ENCODE results near the gene CDIPT. TPM values are rescaled to one million over a fixed set of nuclear protein-coding genes. Genes with fewer than 3 reads are reported as not detected.

Gene CDIPT
- total and polyA plus RNA-seq, 2 of the 13 experiments (the other 11 are each of a cell fraction or from before 2014, with no cell fraction given): 54.9 to 97.5 TPM

GRCh38 chr16:29815793-29816693 lies 47.0 kb downstream of the CDIPT start, which contains the start of gene PAGR1 (continued):
- TF ChIP-seq REL (CRISPR knock-in tag; conservative IDR thresholded peaks at IDR 0.05) (0 out of 2 replicates have a peak, but pooled peaks have one; percentile 22), HDAC6 (IDR thresholded peaks at IDR 0.05; ENCODE audit: low read depth, low read length) (no peak), PITX1 (CRISPR knock-in tag; IDR thresholded peaks at IDR 0.05) (no peak; the same call in none of the 2 replicates), TGIF2 (CRISPR knock-in tag; IDR thresholded peaks at IDR 0.05) (peak; percentile 73), GABPB1 (CRISPR knock-in tag; IDR thresholded peaks at IDR 0.05) (peak; percentile 90), ZNF460 (CRISPR knock-in tag; IDR thresholded peaks at IDR 0.05; ENCODE audit: borderline replicate concordance) (no peak), SNAPC5 (CRISPR knock-in tag; IDR thresholded peaks at IDR 0.05; ENCODE audit: borderline replicate concordance) (no peak), ZNF431 (CRISPR knock-in tag; IDR thresholded peaks at IDR 0.05; ENCODE audit: borderline replicate concordance, low read depth) (no peak), AKNA (CRISPR knock-in tag; IDR thresholded peaks at IDR 0.05; ENCODE audit: borderline replicate concordance) (no peak), TOE1 (CRISPR knock-in tag; IDR thresholded peaks at IDR 0.05) (0 out of 2 replicates have a peak, but pooled peaks have one; percentile 25), BRCA1 (CRISPR knock-in tag; IDR thresholded peaks at IDR 0.05) (peak; percentile 94; the same call in 1 of the 2 replicates), NCOA2 (CRISPR knock-in tag; IDR thresholded peaks at IDR 0.05) (no peak), NFYC (CRISPR knock-in tag; IDR thresholded peaks at IDR 0.05) (peak; percentile 59; the same call in 1 of the 2 replicates), TFE3 (CRISPR knock-in tag; IDR thresholded peaks at IDR 0.05) (peak; percentile 76), TBP (CRISPR knock-in tag; IDR thresholded peaks at IDR 0.05) (no peak), ZNF652 (CRISPR knock-in tag; IDR thresholded peaks at IDR 0.05; ENCODE audit: borderline replicate concordance, low read depth) (no peak), LCORL (IDR thresholded peaks at IDR 0.05) (no peak), LCORL (CRISPR knock-in tag; IDR thresholded peaks at IDR 0.05) (peak; percentile 73; the same call in 1 of the 2 replicates), ZMAT5 (CRISPR knock-in tag; IDR thresholded peaks at IDR 0.05; ENCODE audit: borderline replicate concordance, low read depth) (no peak), ZSCAN22 (CRISPR knock-in tag; IDR thresholded peaks at IDR 0.05) (0 out of 2 replicates have a peak, but pooled peaks have one; percentile 37), TAF1 (CRISPR knock-in tag; IDR thresholded peaks at IDR 0.05) (peak; percentile 87), SP2 (CRISPR knock-in tag; IDR thresholded peaks at IDR 0.05) (peak; percentile 72), ZNF672 (CRISPR knock-in tag; IDR thresholded peaks at IDR 0.05) (no peak), TOPORS (CRISPR knock-in tag; IDR thresholded peaks at IDR 0.05) (peak; percentile 72; the same call in 1 of the 2 replicates), ZNF225 (CRISPR knock-in tag; IDR thresholded peaks at IDR 0.05) (no peak)
